H1 (cell line): ENCODE results near the gene PDRG1. TPM values are rescaled to one million over a fixed set of nuclear protein-coding genes. Genes with fewer than 3 reads are reported as not detected.

Experiments used
- CTCF ChIA-PET: fragments of 300-600 bp; sonication (Branson Sonifier 250); formaldehyde crosslinking; loops from one replicate; lab custom pipeline; 2021; ENCODE audit not compliant: partially characterized antibody; lab: Charles Lee
- POLR2A ChIA-PET: fragments of 300-600 bp; sonication (Branson Sonifier 250); formaldehyde crosslinking; loops from one replicate; lab custom pipeline; 2021; ENCODE audit warnings: inconsistent platforms; ENCODE audit not compliant: partially characterized antibody; lab: Charles Lee
- DNase-seq, 2 experiments: peaks; one replicate each; pipeline versions ENCODE4 v3.0.0 to v3.0.0-alpha.2; 2010 to 2022; ENCODE audit warnings: low spot score in 2 of 2, low read depth in 1 of 2, mixed read lengths in 1 of 2
- FAIRE-seq: peaks from 2 replicates; lab custom pipeline; 2011; peaks lifted over from hg19 to GRCh38; lab: Jason Lieb, UNC
- H2AFZ ChIP-seq: 2 replicates; pipeline ENCODE4 v1.8.1; 2012; ENCODE audit warnings: low read length, inconsistent platforms
- H2AK5ac ChIP-seq: 2 replicates; pipeline ENCODE4 v1.6.1; 2013; ENCODE audit warnings: low read depth, low read length
- H2BK120ac ChIP-seq: replicated peaks from 2 replicates; pipeline ENCODE3; 2013; ENCODE audit warnings: low read depth, low read length, inconsistent platforms
- H2BK12ac ChIP-seq: 2 replicates; pipeline ENCODE4 v1.6.1; 2013; ENCODE audit warnings: low read depth, low read length
- H2BK15ac ChIP-seq: 2 replicates; pipeline ENCODE4 v1.6.1; 2013; ENCODE audit warnings: low read length
- H2BK20ac ChIP-seq: 2 replicates; pipeline ENCODE4 v1.6.1; 2013; ENCODE audit warnings: low read length
- H2BK5ac ChIP-seq: 2 replicates; pipeline ENCODE4 v1.6.1; 2013; ENCODE audit warnings: low read depth, low read length
- H3K14ac ChIP-seq: 2 replicates; pipeline ENCODE4 v1.6.1; 2013; ENCODE audit warnings: inconsistent platforms; ENCODE audit not compliant: insufficient read length
- H3K18ac ChIP-seq: 2 replicates; pipeline ENCODE4 v1.6.1; 2013; ENCODE audit warnings: low read length; ENCODE audit errors: extremely low read depth
- H3K23ac ChIP-seq: 2 replicates; pipeline ENCODE4 v1.6.1; 2013; ENCODE audit warnings: inconsistent platforms; ENCODE audit not compliant: insufficient read length
- H3K23me2 ChIP-seq: 2 replicates; pipeline ENCODE4 v1.6.1; 2013; ENCODE audit warnings: low read depth, low read length
- H3K27ac ChIP-seq: 2 replicates; pipeline ENCODE4 v1.6.1; 2011; ENCODE audit warnings: low read depth, low read length, inconsistent platforms
- H3K27me3 ChIP-seq, 4 experiments: replicated peaks in 1 of 4; 1 replicate in 1 of 4; 2 replicates in 3 of 4; pipeline versions ENCODE4 v1.6.1 to v1.8.1; 2011 to 2013; ENCODE audit warnings: low read length in 3 of 4, mild to moderate bottlenecking in 3 of 4, inconsistent platforms in 2 of 4, mixed read lengths in 2 of 4, moderate library complexity in 1 of 4; ENCODE audit not compliant: control insufficient read depth in 3 of 4, insufficient read depth in 3 of 4; ENCODE audit errors: extremely low read depth in 1 of 4
- H3K36me3 ChIP-seq, 4 experiments: 2 replicates each; pipeline versions ENCODE4 v1.6.1 to v1.8.1; 2011 to 2013; ENCODE audit warnings: mild to moderate bottlenecking in 4 of 4, low read length in 3 of 4, moderate library complexity in 2 of 4, control low read depth in 1 of 4, inconsistent platforms in 1 of 4; ENCODE audit not compliant: insufficient read depth in 4 of 4, control insufficient read depth in 2 of 4
- H3K4ac ChIP-seq: replicated peaks from 2 replicates; pipeline ENCODE3; 2013; ENCODE audit warnings: low read length, low read depth, mixed read lengths, inconsistent platforms; ENCODE audit not compliant: insufficient read length
- H3K4me1 ChIP-seq, 4 experiments: replicated peaks in 1 of 4; 1 replicate in 1 of 4; 2 replicates in 3 of 4; pipeline versions ENCODE4 v1.6.1 to v1.8.1; 2011 to 2013; ENCODE audit warnings: low read length in 3 of 4, inconsistent platforms in 2 of 4, mixed read lengths in 1 of 4; ENCODE audit not compliant: insufficient read depth in 4 of 4, control insufficient read depth in 3 of 4
- H3K4me2 ChIP-seq, 2 experiments: 2 replicates each; pipeline versions ENCODE4 v1.6.1 to v1.8.1; 2011 to 2013; ENCODE audit warnings: low read depth in 2 of 2, low read length in 2 of 2, control low read depth in 1 of 2, inconsistent platforms in 1 of 2, mild to moderate bottlenecking in 1 of 2; ENCODE audit not compliant: insufficient read depth in 1 of 2
- H3K4me3 ChIP-seq, 4 experiments: fragments of 200-600, 300-600 bp in 1 of 4; sonication (generic), shearing (Covaris generic), sonication (Bioruptor Twin) in 1 of 4; 2 replicates each; pipeline versions ENCODE4 v1.5.1 to v1.8.1; 2011 to 2016; ENCODE audit warnings: low read length in 4 of 4, low read depth in 3 of 4, control low read depth in 2 of 4, inconsistent platforms in 2 of 4, mild to moderate bottlenecking in 2 of 4, mixed read lengths in 1 of 4, moderate library complexity in 1 of 4; ENCODE audit not compliant: insufficient read depth in 2 of 4; ENCODE audit errors: extremely low read depth in 1 of 4
- H3K56ac ChIP-seq: replicated peaks from 2 replicates; pipeline ENCODE3; 2013; ENCODE audit warnings: low read depth, mild to moderate bottlenecking, mixed read lengths, low read length, inconsistent platforms; ENCODE audit not compliant: insufficient read length
- H3K79me1 ChIP-seq: 2 replicates; pipeline ENCODE4 v1.6.1; 2013; ENCODE audit warnings: low read depth, low read length, control low read depth
- H3K79me2 ChIP-seq, 2 experiments: 2 replicates each; pipeline versions ENCODE4 v1.6.1 to v1.8.1; 2012 to 2013; ENCODE audit warnings: low read length in 2 of 2, mild to moderate bottlenecking in 2 of 2, inconsistent platforms in 1 of 2; ENCODE audit not compliant: insufficient read depth in 2 of 2, control insufficient read depth in 1 of 2
- H3K9ac ChIP-seq, 4 experiments: replicated peaks in 1 of 4; 1 replicate in 1 of 4; 2 replicates in 3 of 4; pipeline versions ENCODE4 v1.6.1 to v1.8.1; 2011 to 2013; ENCODE audit warnings: low read depth in 3 of 4, low read length in 3 of 4, control low read depth in 2 of 4, mild to moderate bottlenecking in 2 of 4, moderate library complexity in 2 of 4, inconsistent platforms in 1 of 4; ENCODE audit errors: extremely low read depth in 1 of 4
- H3K9me3 ChIP-seq, 2 experiments: 2 replicates each; pipeline versions ENCODE4 v1.6.1 to v1.8.1; 2012 to 2013; ENCODE audit warnings: mild to moderate bottlenecking in 2 of 2, moderate library complexity in 2 of 2, control low read depth in 1 of 2, inconsistent platforms in 1 of 2, low read depth in 1 of 2, low read length in 1 of 2, mixed read lengths in 1 of 2; ENCODE audit not compliant: insufficient read depth in 2 of 2
- H4K20me1 ChIP-seq, 2 experiments: replicated peaks in 1 of 2; 2 replicates each; pipeline versions ENCODE3 to v1.8.1; 2011 to 2013; ENCODE audit warnings: inconsistent platforms in 2 of 2, low read length in 2 of 2, mild to moderate bottlenecking in 1 of 2; ENCODE audit not compliant: insufficient read depth in 2 of 2, control insufficient read depth in 1 of 2
- H4K5ac ChIP-seq: 2 replicates; pipeline ENCODE4 v1.6.1; 2013; ENCODE audit warnings: low read length, low read depth, mixed read lengths, inconsistent platforms; ENCODE audit not compliant: insufficient read length
- H4K8ac ChIP-seq: 2 replicates; pipeline ENCODE4 v1.8.0; 2013; ENCODE audit warnings: mild to moderate bottlenecking, moderate library complexity, low read length, inconsistent platforms; ENCODE audit not compliant: insufficient read depth; ENCODE audit errors: extremely low read depth
- H4K91ac ChIP-seq: replicated peaks from 2 replicates; pipeline ENCODE3; 2013; ENCODE audit warnings: low read length, mixed read lengths, inconsistent platforms; ENCODE audit not compliant: insufficient read length
- RNF2 ChIP-seq: fragments of 200-900, 300-1000 bp; sonication (generic); IDR thresholded peaks from 2 replicates; pipeline ENCODE4 v1.7.1; 2016; ENCODE audit warnings: borderline replicate concordance, low read depth, mild to moderate bottlenecking, antibody characterized with exemption, low read length; ENCODE audit not compliant: poor library complexity, severe bottlenecking; ENCODE audit errors: missing control alignments
- WGBS, 2 experiments: shearing (Covaris generic) in 1 of 2; methylation state at CpG; one replicate each; pipeline versions ENCODE4 v1.1.6 to v1.1.7; 2013 to 2015; ENCODE audit warnings: low lambda C conversion rate in 2 of 2, mixed read lengths in 2 of 2, inconsistent platforms in 1 of 2, low coverage in 1 of 2, missing lambda C conversion rate in 1 of 2; ENCODE audit not compliant: insufficient replicate concordance in 2 of 2, insufficient coverage in 1 of 2, insufficient read length in 1 of 2; ENCODE audit errors: extremely low coverage in 1 of 2, missing lambda C conversion rate in 1 of 2; 5-methylcytosine and 5-hydroxymethylcytosine counted together
- polyA plus RNA-seq, 7 experiments: library from polyadenylated mRNA; depleted of rRNA in 3 of 7; stranded (reverse) in 5 of 7; unstranded in 2 of 7; fragments of >200 nt in 5 of 7; fragments of 200-250 nt in 2 of 7; gene quantifications; 1 replicate in 5 of 7; 2 replicates in 1 of 7; 4 replicates in 1 of 7; pipeline versions ENCODE4 v1.2.1 to v1.2.3, GENCODE V29; 2011 to 2013; ENCODE audit warnings: missing spikeins in 2 of 7, mixed read lengths in 2 of 7
- total RNA-seq: library from RNA; stranded (reverse); fragmentation: NEBNext Ultra II Directional; extraction: Animal tissue kit (Norgen Biotek cat#: 25700); gene quantifications from 2 replicates; pipeline ENCODE4 v1.2.1, GENCODE V29; 2021

The PDRG1 gene
- total and polyA plus RNA-seq, 2 of the 8 experiments (the other 6 are each of a cell fraction or from before 2014, with no cell fraction given) = 14.2 to 20.8 TPM

GRCh38 chr20:31933698-31934097 lies 18.1 kb downstream of the PDRG1 start:
- H3K4me2 ChIP-seq = no peak overlapping the region
- no peak for TF ChIP-seq RNF2
- TF ChIP-seq, all 59 proteins: peak for 0
- Histone ChIP-seq H3K4ac (no peak overlapping the region), H3K14ac (no peak overlapping the region), H3K18ac (no peak overlapping the region), H2BK15ac (no peak overlapping the region), H2BK12ac (no peak overlapping the region), H3K79me1 (no peaks in the 10 kb centered on the region), H3K56ac (no peak overlapping the region), H4K5ac (no peak overlapping the region), H3K4me3 (no peak overlapping the region), H3K27me3 (peaks cover 2 to 9% (median 6%) of the 10 kb centered on the region in 4 experiments; a peak in 4 of 7 replicates), H4K91ac (no peak overlapping the region), H4K20me1 (no peaks in the 10 kb centered on the region), H3K27ac (no peak overlapping the region), H3K9ac (no peak overlapping the region), H2BK20ac (no peak overlapping the region), H3K36me3 (no peaks in the 10 kb centered on the region), H3K4me1 (peaks cover 0 to 6% (median 3%) of the 10 kb centered on the region in 4 experiments; a peak in 6 of 7 replicates), H2BK5ac (no peak overlapping the region), H3K23me2 (no peaks in the 10 kb centered on the region), H4K8ac (no peak overlapping the region), H3K79me2 (no peaks in the 10 kb centered on the region), H3K9me3 (no peaks in the 10 kb centered on the region), H2BK120ac (no peak overlapping the region), H3K23ac (no peak overlapping the region), H2AFZ (no peak overlapping the region), H2AK5ac (no peak overlapping the region)
- no peak for FAIRE-seq
- DNase-seq = no peak
- ChIA-PET POLR2A (interaction anchor here (0.8 to 1.5 kb wide), 3 partner anchors 18 to 156 kb away, joined by 3 to 4 read pairs (median 4); partner anchors contain the start of gene PDRG1), CTCF (interaction anchor here (0.6 to 6.5 kb wide), 13 partner anchors 9 to 96 kb away, joined by 3 to 71 read pairs (median 4); partner anchors contain the start of gene PDRG1)
- WGBS, 2 experiments = 86% methylated on average over 10 of the region's 10 CpGs; no CpG with 5 or more reads in 1 of the 2 experiments
